Neural progenitor cell (in vitro differentiated cells): Measurements from ENCODE around the gene GABBR2. TPM values are rescaled to one million over a fixed set of nuclear protein-coding genes. Genes with fewer than 3 reads are reported as not detected.

ENCODE experiments used
- DNase-seq: peaks from one replicate; pipeline ENCODE4 v3.0.0-alpha.2; 2016; ENCODE audit warnings: low spot score
- H2AFZ ChIP-seq: fragments of 200-600 bp; sonication (generic); replicated peaks from 2 replicates; pipeline ENCODE4 v1.6.1; 2016; ENCODE audit warnings: antibody characterized with exemption
- H3F3A ChIP-seq: fragments of 200-600 bp; sonication (generic); 2 replicates; pipeline ENCODE4 v1.6.1; 2016; ENCODE audit warnings: antibody characterized with exemption, low read depth
- H3K27ac ChIP-seq: fragments of 200-600 bp; sonication (generic); 2 replicates; pipeline ENCODE4 v1.5.1; 2016; ENCODE audit warnings: mild to moderate bottlenecking
- H3K27me3 ChIP-seq: fragments of 200-600 bp; sonication (generic); 2 replicates; pipeline ENCODE4 v1.6.1; 2016; ENCODE audit warnings: mild to moderate bottlenecking, moderate library complexity
- H3K36me3 ChIP-seq: fragments of 200-600 bp; sonication (generic); 2 replicates; pipeline ENCODE4 v1.5.1; 2016
- H3K4me1 ChIP-seq: fragments of 200-600 bp; sonication (generic); 2 replicates; pipeline ENCODE4 v1.6.1; 2016; ENCODE audit warnings: mixed run types
- H3K4me2 ChIP-seq: fragments of 200-600 bp; sonication (generic); 2 replicates; pipeline ENCODE4 v1.6.1; 2016
- H3K4me3 ChIP-seq: fragments of 200-600 bp; sonication (generic); 2 replicates; pipeline ENCODE4 v1.5.1; 2016
- H3K79me2 ChIP-seq: fragments of 200-600 bp; sonication (generic); 2 replicates; pipeline ENCODE4 v1.6.1; 2016; ENCODE audit warnings: low read depth
- H3K9ac ChIP-seq: fragments of 200-600 bp; sonication (generic); 2 replicates; pipeline ENCODE4 v1.6.1; 2016
- H3K9me3 ChIP-seq: fragments of 200-600 bp; sonication (generic); 2 replicates; pipeline ENCODE4 v1.5.1; 2016; ENCODE audit warnings: low read depth
- H4K20me1 ChIP-seq: fragments of 200-600 bp; sonication (generic); 2 replicates; pipeline ENCODE4 v1.6.1; 2016; ENCODE audit warnings: low read depth
- H3K27ac Mint-ChIP-seq: 3 replicates; pipeline ENCODE4 v1.8.0; 2021; ENCODE audit warnings: mixed read lengths
- H3K27me3 Mint-ChIP-seq: 2 replicates; pipeline ENCODE4 v1.8.0; 2022; ENCODE audit warnings: low read depth, mild to moderate bottlenecking, inconsistent platforms, moderate library complexity, mixed read lengths; ENCODE audit not compliant: insufficient read depth
- H3K36me3 Mint-ChIP-seq: 3 replicates; pipeline ENCODE4 v1.8.0; 2021; ENCODE audit warnings: mixed read lengths
- H3K4me1 Mint-ChIP-seq: 3 replicates; pipeline ENCODE4 v1.8.0; 2021; ENCODE audit warnings: mixed read lengths
- H3K4me3 Mint-ChIP-seq: 3 replicates; pipeline ENCODE4 v1.8.0; 2021; ENCODE audit warnings: mild to moderate bottlenecking, moderate library complexity, mixed read lengths
- H3K9me3 Mint-ChIP-seq: 3 replicates; pipeline ENCODE4 v1.8.0; 2020; ENCODE audit warnings: mixed read lengths
- CTCF ChIP-seq: fragments of 200-600 bp; sonication (generic); IDR thresholded peaks from 2 replicates; pipeline ENCODE4 v1.5.1; 2017; ENCODE audit warnings: antibody characterized with exemption, mild to moderate bottlenecking
- EZH2 ChIP-seq: fragments of 200-600 bp; sonication (generic); IDR thresholded peaks from 2 replicates; pipeline ENCODE4 v1.6.1; 2017; ENCODE audit warnings: antibody characterized with exemption, mild to moderate bottlenecking, moderate library complexity
- EZH2phosphoT487 ChIP-seq: fragments of 200-600 bp; sonication (generic); IDR thresholded peaks from 2 replicates; pipeline ENCODE4 v1.6.1; 2017; ENCODE audit warnings: antibody characterized with exemption
- total RNA-seq: library from RNA; depleted of rRNA; stranded (reverse); fragments of >200 nt; gene quantifications from 2 replicates; pipeline ENCODE4 v1.2.3, GENCODE V29; 2015; ENCODE audit warnings: low replicate concordance

The GABBR2 gene
- total RNA-seq, 1 donor from 2014 or later, result not detected

GRCh38 chr9:98559561-98559960 is 149.2 kb downstream of the GABBR2 start:
- no peaks in the 10 kb centered on the region for H3K4me1 ChIP-seq
- Mint-ChIP-seq H3K4me3 (no peak overlapping the region), H3K27ac (no peak overlapping the region), H3K36me3 (no peaks in the 10 kb centered on the region), H3K27me3 (peaks cover 4% of the 10 kb centered on the region), H3K9me3 (no peaks in the 10 kb centered on the region), H3K4me1 (peaks cover 2% of the 10 kb centered on the region)
- TF ChIP-seq EZH2phosphoT487, result no peak
- TF ChIP-seq CTCF, result no peak
- TF ChIP-seq EZH2, result no peak
- H3K36me3 ChIP-seq, result no peaks in the 10 kb centered on the region
- no peak overlapping the region for H3K4me2 ChIP-seq
- no peak for DNase-seq
- no peak overlapping the region for H2AFZ ChIP-seq
- H3K9me3 ChIP-seq, result no peaks in the 10 kb centered on the region
- no peaks in the 10 kb centered on the region for H3K79me2 ChIP-seq
- no peaks in the 10 kb centered on the region for H3F3A ChIP-seq
- no peak overlapping the region for H3K27ac ChIP-seq
- no peaks in the 10 kb centered on the region for H3K27me3 ChIP-seq
- no peak overlapping the region for H3K4me3 ChIP-seq
- H4K20me1 ChIP-seq, result no peaks in the 10 kb centered on the region
- no peak overlapping the region for H3K9ac ChIP-seq

- no peaks in the 10 kb centered on the region for H3K36me3 ChIP-seq
- no peaks in the 10 kb centered on the region for H3K9me3 ChIP-seq
- H3K27me3 ChIP-seq, result peaks cover 3% of the 10 kb centered on the region
Observed at GRCh38 chr9:98558575-98558974, 150.2 kb downstream of the GABBR2 start.

GRCh38 chr9:98556511-98556910 is 152.2 kb downstream of the GABBR2 start:
- Mint-ChIP-seq H3K27me3 (peaks cover 4% of the 10 kb centered on the region), H3K4me3 (no peak overlapping the region), H3K27ac (no peak overlapping the region), H3K9me3 (no peaks in the 10 kb centered on the region), H3K36me3 (no peaks in the 10 kb centered on the region), H3K4me1 (peaks cover 19% of the 10 kb centered on the region)
- no peak overlapping the region for H3K4me3 ChIP-seq
- no peak overlapping the region for H3K9ac ChIP-seq
- TF ChIP-seq CTCF (no peak), EZH2 (no peak), EZH2phosphoT487 (no peak)
- H4K20me1 ChIP-seq, result no peaks in the 10 kb centered on the region
- H3K27ac ChIP-seq, result no peak overlapping the region
- H3K79me2 ChIP-seq, result no peaks in the 10 kb centered on the region
- peaks cover 15% of the 10 kb centered on the region for H3K4me1 ChIP-seq
- peaks cover 5% of the 10 kb centered on the region for H3K27me3 ChIP-seq
- H3K9me3 ChIP-seq, result no peaks in the 10 kb centered on the region
- no peak for DNase-seq
- H2AFZ ChIP-seq, result no peak overlapping the region
- H3F3A ChIP-seq, result peaks cover 16% of the 10 kb centered on the region
- no peak overlapping the region for H3K4me2 ChIP-seq
- no peaks in the 10 kb centered on the region for H3K36me3 ChIP-seq

More at GRCh38 chr9:98558575-98558974, 150.2 kb downstream of the GABBR2 start:
- Histone ChIP-seq H3K4me2 (no peak overlapping the region), H4K20me1 (no peaks in the 10 kb centered on the region), H3K79me2 (no peaks in the 10 kb centered on the region), H3F3A (no peaks in the 10 kb centered on the region), H2AFZ (no peak overlapping the region), H3K4me3 (no peak overlapping the region), H3K4me1 (no peaks in the 10 kb centered on the region), H3K27ac (no peak overlapping the region), H3K9ac (no peak overlapping the region)
- no peak for DNase-seq
- Mint-ChIP-seq H3K4me3 (no peak overlapping the region), H3K27ac (no peak overlapping the region), H3K27me3 (peaks cover 4% of the 10 kb centered on the region), H3K9me3 (no peaks in the 10 kb centered on the region), H3K4me1 (peaks cover 6% of the 10 kb centered on the region), H3K36me3 (no peaks in the 10 kb centered on the region)
- no peak for TF ChIP-seq EZH2phosphoT487
- no peak for TF ChIP-seq CTCF
- TF ChIP-seq EZH2, result no peak
